GM12878 (cell line): ENCODE measurements around the gene POLR2L. TPM values are rescaled to one million over a fixed set of nuclear protein-coding genes. Genes with fewer than 3 reads are reported as not detected.
A peak's percentile ranks its signal among the peaks of the same experiment; 100 is the strongest.

Source experiments
- ATAC-seq: fragments of 200-7000 bp; cut with Tn5 transposase; 3 replicates; pipeline ENCODE4 v1.9.1; 2020; ENCODE audit warnings: mild to moderate bottlenecking, moderate library complexity
- BruUV-seq: library from RNA; stranded (reverse); fragments of 400-500 nt; replicated peaks from 2 replicates; lab custom pipeline; 2021; lab: Mats Ljungman, UMichigan
- CTCF ChIA-PET: fragments of 300-600 bp; sonication (Branson Sonifier 250); formaldehyde crosslinking; extraction: SDS; loops from one replicate; lab custom pipeline; 2021; ENCODE audit warnings: inconsistent platforms; lab: Yijun Ruan, JAX
- POLR2A ChIA-PET: fragments of 350-600 bp; formaldehyde crosslinking; extraction: SDS; loops from one replicate; lab custom pipeline; 2021; ENCODE audit warnings: inconsistent platforms; lab: Charles Lee
- RAD21 ChIA-PET: fragments of 300-600 bp; sonication (Branson Sonifier 250); formaldehyde crosslinking; loops from one replicate; lab custom pipeline; 2023; ENCODE audit warnings: antibody characterized with exemption; ENCODE audit not compliant: unreplicated experiment; lab: Charles Lee
- SMC1A ChIA-PET: fragments of 300-600 bp; sonication (Branson Sonifier 250); formaldehyde crosslinking; loops from one replicate; lab custom pipeline; 2023; ENCODE audit not compliant: unreplicated experiment, uncharacterized antibody; lab: Charles Lee
- DNase-seq: peaks from one replicate; pipeline ENCODE4 v3.0.0-alpha.2; 2011; ENCODE audit warnings: low read depth, low spot score
- FAIRE-seq: peaks from 3 replicates; lab custom pipeline; 2011; peaks lifted over from hg19 to GRCh38; lab: Jason Lieb, UNC
- H2AFZ ChIP-seq: 2 replicates; pipeline ENCODE4 v1.6.0; 2011; ENCODE audit warnings: low read depth, low read length, control low read depth; ENCODE audit not compliant: control insufficient read depth
- H3K27ac ChIP-seq: 2 replicates; pipeline ENCODE4 v1.5.1; 2011; ENCODE audit warnings: control low read depth; ENCODE audit not compliant: control insufficient read depth, insufficient read depth
- H3K27me3 ChIP-seq, 2 experiments: replicated peaks in 1 of 2; 2 replicates each; pipeline versions ENCODE4 v1.6.0 to v1.6.1; 2011; ENCODE audit warnings: low read length in 1 of 2; ENCODE audit not compliant: control insufficient read depth in 2 of 2, insufficient read depth in 2 of 2
- H3K36me3 ChIP-seq, 2 experiments: 2 replicates each; pipeline ENCODE4 v1.5.1; 2011; ENCODE audit warnings: low read length in 1 of 2; ENCODE audit not compliant: control insufficient read depth in 2 of 2, insufficient read depth in 2 of 2
- H3K4me1 ChIP-seq: 2 replicates; pipeline ENCODE4 v1.6.1; 2011; ENCODE audit warnings: mild to moderate bottlenecking, low read length, moderate library complexity, mixed read lengths; ENCODE audit not compliant: control insufficient read depth, insufficient read depth
- H3K4me2 ChIP-seq: 2 replicates; pipeline ENCODE4 v1.6.0; 2011; ENCODE audit warnings: control low read depth; ENCODE audit not compliant: control insufficient read depth, insufficient read depth
- H3K4me3 ChIP-seq: fragments of 200-600 bp; sonication (generic); 2 replicates; pipeline ENCODE4 v1.5.1; 2016
- H3K79me2 ChIP-seq: 2 replicates; pipeline ENCODE4 v1.6.0; 2011; ENCODE audit warnings: low read length; ENCODE audit not compliant: control insufficient read depth, insufficient read depth
- H3K9ac ChIP-seq: 2 replicates; pipeline ENCODE4 v1.8.0; 2011; ENCODE audit warnings: low read length, control low read depth, mixed read lengths; ENCODE audit not compliant: control insufficient read depth, insufficient read depth
- H3K9me3 ChIP-seq: replicated peaks from 3 replicates; pipeline ENCODE4 v1.5.1; 2011; ENCODE audit warnings: mild to moderate bottlenecking, low read length; ENCODE audit not compliant: control insufficient read depth, insufficient read depth
- H4K20me1 ChIP-seq: 2 replicates; pipeline ENCODE4 v1.6.0; 2011; ENCODE audit not compliant: control insufficient read depth, insufficient read depth
- EZH2 ChIP-seq: IDR thresholded peaks from 2 replicates; pipeline ENCODE4 v1.6.1; 2012; ENCODE audit warnings: low read depth, mild to moderate bottlenecking, control low read depth, inconsistent platforms, low read length, borderline replicate concordance; ENCODE audit not compliant: control insufficient read depth
- FOXK2 ChIP-seq: fragments of 450-650 bp; IDR thresholded peaks from 2 replicates; pipeline ENCODE4 v1.6.1; 2017; ENCODE audit warnings: mild to moderate bottlenecking, moderate library complexity
- HDGF ChIP-seq: fragments of 450-650 bp; IDR thresholded peaks from 2 replicates; pipeline ENCODE4 v1.6.1; 2016; ENCODE audit warnings: antibody characterized with exemption
- IKZF1 ChIP-seq: fragments of 450-650 bp; conservative IDR thresholded peaks from 2 replicates; pipeline ENCODE4 v1.6.1; 2017; ENCODE audit warnings: antibody characterized with exemption, mild to moderate bottlenecking
- MTA2 ChIP-seq: fragments of 450-650 bp; IDR thresholded peaks from 2 replicates; pipeline ENCODE4 v1.6.1; 2016; ENCODE audit warnings: low read depth, mild to moderate bottlenecking, moderate library complexity
- REST ChIP-seq: IDR thresholded peaks from 2 replicates; pipeline ENCODE4 v1.6.1; 2012; ENCODE audit warnings: mild to moderate bottlenecking, low read depth, low read length
- SIN3A ChIP-seq: IDR thresholded peaks from 2 replicates; pipeline ENCODE4 v1.6.1; 2012; ENCODE audit warnings: low read depth, low read length, improper control_type of control experiment
- YY1 ChIP-seq: IDR thresholded peaks from 2 replicates; pipeline ENCODE4 v1.6.1; 2011; ENCODE audit warnings: low read depth, mild to moderate bottlenecking, low read length
- ZNF384 ChIP-seq: IDR thresholded peaks from 2 replicates; pipeline ENCODE4 v1.6.1; 2012; ENCODE audit warnings: low read depth, mild to moderate bottlenecking, low read length, improper control_type of control experiment, borderline replicate concordance
- ZNF622 ChIP-seq: fragments of 450-650 bp; IDR thresholded peaks from 2 replicates; pipeline ENCODE4 v1.6.1; 2017; ENCODE audit warnings: mild to moderate bottlenecking, inconsistent platforms
- WGBS: methylation state at CpG from one replicate; pipeline ENCODE4 v1.1.6; 2016; ENCODE audit warnings: low lambda C conversion rate; ENCODE audit not compliant: insufficient replicate concordance, insufficient coverage; ENCODE audit errors: missing lambda C conversion rate; 5-methylcytosine and 5-hydroxymethylcytosine counted together
- in situ Hi-C: fragments of 300-500 bp; cut with MboI; formaldehyde crosslinking; loops from 9 replicates; pipeline ENCODE4 v1.14.3; 2018; ENCODE audit warnings: mixed read lengths
- intact Hi-C: fragments of 100-400 bp; cut with micrococcal nuclease; formaldehyde crosslinking; loops from one replicate; pipeline ENCODE4 v1.14.2; 2022; ENCODE audit not compliant: unreplicated experiment
- polyA plus RNA-seq, 11 experiments: library from polyadenylated mRNA; depleted of rRNA in 4 of 11; unstranded in 6 of 11; stranded (reverse) in 5 of 11; fragments of >200 nt; fragmentation: Nextera tagmentation in 4 of 11; fragmentation: Illumina TruSeq in 1 of 11; extraction: Ambion mirVana in 4 of 11; extraction: Trizol in 1 of 11; gene quantifications; 1 replicate in 1 of 11; 2 replicates in 10 of 11; pipeline versions ENCODE4 v1.2.1 to v1.2.3, GENCODE V29; 2011 to 2016; ENCODE audit warnings: inconsistent platforms in 2 of 11, missing spikeins in 2 of 11, low read depth in 1 of 11
- total RNA-seq, 4 experiments: library from RNA; depleted of rRNA in 3 of 4; stranded (reverse); fragments of >200 nt in 3 of 4; fragmentation: Illumina TruSeq in 1 of 4; extraction: Trizol in 1 of 4; gene quantifications; 2 replicates each; pipeline versions ENCODE4 v1.2.1 to v1.2.3, GENCODE V29; 2013 to 2021

Gene POLR2L
- total and polyA plus RNA-seq, 10 of the 15 experiments (the other 5 are each of a cell fraction or from before 2014, with no cell fraction given), result 23.1 to 497 (median 125) TPM

DNA sequence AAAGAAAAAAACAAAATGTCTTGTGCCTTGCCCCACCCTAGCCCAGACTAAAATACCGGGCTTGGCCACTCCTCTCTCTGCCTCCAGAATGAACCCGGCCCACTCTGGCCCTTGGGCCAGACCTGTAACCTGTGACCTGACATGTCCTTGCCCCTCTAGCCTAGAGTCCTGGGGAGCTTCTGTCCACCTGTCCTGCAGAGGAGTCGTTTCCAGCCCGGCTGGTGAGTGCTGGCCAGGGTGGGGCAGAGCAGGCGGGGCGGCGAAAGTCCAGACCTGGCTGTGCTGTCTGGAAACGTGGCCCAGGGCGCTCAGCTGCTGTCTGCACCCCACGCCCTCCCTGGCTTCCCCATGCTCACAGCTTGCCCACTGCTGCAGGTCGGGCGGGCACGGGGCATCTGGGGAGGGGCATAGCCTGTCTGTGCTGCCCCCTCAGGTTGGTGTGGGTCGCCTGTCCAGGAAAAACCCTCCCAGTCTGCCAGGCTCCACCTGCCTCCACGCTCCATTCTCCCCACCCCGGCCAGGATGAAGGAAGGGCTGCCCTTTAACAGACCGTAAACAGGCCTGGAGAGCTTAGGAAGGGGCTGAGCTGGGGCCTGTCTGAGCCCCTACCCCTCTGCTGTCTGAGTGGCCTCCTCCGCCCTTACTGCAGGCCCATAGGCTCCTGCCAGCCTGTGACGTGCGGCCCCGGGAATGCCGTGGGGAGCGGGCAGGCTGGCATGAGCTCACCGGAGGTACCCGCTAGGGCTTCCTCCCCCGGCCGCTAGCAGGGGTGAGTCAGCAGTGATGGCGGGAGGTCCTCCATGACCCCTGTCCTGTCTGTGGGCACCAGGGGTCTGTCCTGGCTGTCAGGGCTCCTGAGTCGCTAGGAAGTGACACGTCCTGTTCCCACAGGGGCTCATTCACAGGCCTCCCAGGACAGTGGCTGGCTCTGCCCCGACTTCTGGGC lies 7.7 kb downstream of the POLR2L start:
- TF ChIP-seq IKZF1 (peak; percentile 27; the same call in 1 of the 2 replicates), YY1 (no peak)
- TF ChIP-seq, all 136 proteins: peak for 1
- Histone ChIP-seq H3K9ac (no peak overlapping the region), H4K20me1 (no peaks in the 10 kb centered on the region), H3K4me1 (peaks cover 20% of the 10 kb centered on the region), H3K4me2 (no peak overlapping the region), H3K79me2 (no peaks in the 10 kb centered on the region), H3K27me3 (no peaks in the 10 kb centered on the region; a peak in 3 of 4 replicates), H3K4me3 (no peak overlapping the region), H3K9me3 (no peaks in the 10 kb centered on the region), H3K27ac (no peak overlapping the region), H3K36me3 (peaks cover 0 to 19% of the 10 kb centered on the region in 2 experiments; a peak in 2 of 4 replicates), H2AFZ (no peak overlapping the region)
- 62% methylated on average over 27 of the region's 31 CpGs for WGBS
- ATAC-seq (no peak), DNase-seq (no peak), FAIRE-seq (no peak)
- CTCF ChIA-PET, result interaction anchor here (0.6 kb wide), 1 partner anchor 316 kb away, joined by 4 read pairs; no protein-coding TSS in a partner anchor
- BruUV-seq, result TSS peak; percentile 63
- intact Hi-C loops, result no loop called here
- SMC1A ChIA-PET, result interaction anchor here (1.0 kb wide), 1 partner anchor 9 kb away, joined by 3 read pairs; no protein-coding TSS in a partner anchor
- in situ Hi-C loops, result no loop called here
- RAD21 ChIA-PET, result interaction anchor here (0.5 to 1.0 kb wide), 2 partner anchors 8 to 24 kb away, joined by 3 read pairs; partner anchors contain the start of gene TSPAN4
- POLR2A ChIA-PET, result interaction anchor here (0.6 to 1.4 kb wide), 5 partner anchors 8 to 24 kb away, joined by 3 to 4 read pairs (median 4); partner anchors contain the start of genes POLR2L and TSPAN4

GRCh38 chr11:833849-834311 lies 8.4 kb downstream of the POLR2L start:
- ChIA-PET RAD21 (interaction anchor here (1.0 kb wide), 1 partner anchor 9 kb away, joined by 3 read pairs; the partner anchor contains the start of gene TSPAN4), SMC1A (no interaction called here), POLR2A (interaction anchor here (0.6 to 1.4 kb wide), 3 partner anchors 9 to 11 kb away, joined by 4 read pairs; partner anchors contain the start of genes POLR2L and TSPAN4), CTCF (interaction anchor here (0.6 kb wide), 1 partner anchor 315 kb away, joined by 4 read pairs; no protein-coding TSS in a partner anchor)
- no peak overlapping the region for H3K4me3 ChIP-seq
- no peaks in the 10 kb centered on the region for H3K79me2 ChIP-seq
- TF ChIP-seq ZNF622 (no peak), FOXK2 (no peak), ZNF384 (no peak), HDGF (no peak), SIN3A (no peak), MTA2 (no peak), REST (no peak), EZH2 (no peak)
- H3K4me2 ChIP-seq, result peak overlapping the region; percentile 89
- no TSS peak for BruUV-seq
- no peak overlapping the region for H3K9ac ChIP-seq
- H3K27ac ChIP-seq, result no peak overlapping the region
- H3K4me1 ChIP-seq, result peaks cover 27% of the 10 kb centered on the region
- no peaks in the 10 kb centered on the region for H4K20me1 ChIP-seq
- H3K27me3 ChIP-seq, result no peaks in the 10 kb centered on the region; a peak in 3 of 4 replicates
- 72% methylated on average over 9 of the region's 9 CpGs for WGBS
- DNase-seq (no peak), FAIRE-seq (no peak), ATAC-seq (no peak)
- in situ Hi-C loops (no loop called here), intact Hi-C loops (no loop called here)
- no peak overlapping the region for H2AFZ ChIP-seq
- peaks cover 0 to 13% of the 10 kb centered on the region in 2 experiments; a peak in 2 of 4 replicates for H3K36me3 ChIP-seq
- H3K9me3 ChIP-seq, result no peaks in the 10 kb centered on the region
